Measurements from ENCODE around the gene CADM1.

DNA sequence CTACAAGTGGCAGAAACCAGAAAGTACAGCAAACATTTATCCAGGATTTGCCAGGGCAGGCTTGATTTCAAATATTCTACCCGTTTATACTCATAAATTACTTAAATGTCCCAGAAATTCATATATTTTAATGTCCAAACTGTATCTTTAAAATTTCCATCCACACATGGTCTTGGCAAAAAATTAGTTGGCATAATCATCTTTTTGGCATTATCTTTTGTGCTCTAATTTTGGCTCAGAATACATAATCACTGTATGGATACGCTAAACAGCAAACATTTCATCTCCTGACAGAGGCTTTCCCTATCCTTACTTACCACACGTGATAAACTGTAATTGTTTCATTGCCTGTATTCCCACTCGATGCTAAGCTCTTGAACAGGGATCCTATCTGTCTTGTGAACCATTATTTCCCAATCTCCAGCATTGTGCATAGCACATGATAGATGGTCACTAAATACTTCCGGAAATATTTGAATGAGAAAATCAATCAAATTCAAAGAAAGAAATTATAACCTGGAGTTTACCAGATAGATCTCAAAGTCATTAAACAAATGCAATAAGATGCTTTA, 64.2 kb downstream of the CADM1 start:
- TF ChIP-seq, protein P1, sequence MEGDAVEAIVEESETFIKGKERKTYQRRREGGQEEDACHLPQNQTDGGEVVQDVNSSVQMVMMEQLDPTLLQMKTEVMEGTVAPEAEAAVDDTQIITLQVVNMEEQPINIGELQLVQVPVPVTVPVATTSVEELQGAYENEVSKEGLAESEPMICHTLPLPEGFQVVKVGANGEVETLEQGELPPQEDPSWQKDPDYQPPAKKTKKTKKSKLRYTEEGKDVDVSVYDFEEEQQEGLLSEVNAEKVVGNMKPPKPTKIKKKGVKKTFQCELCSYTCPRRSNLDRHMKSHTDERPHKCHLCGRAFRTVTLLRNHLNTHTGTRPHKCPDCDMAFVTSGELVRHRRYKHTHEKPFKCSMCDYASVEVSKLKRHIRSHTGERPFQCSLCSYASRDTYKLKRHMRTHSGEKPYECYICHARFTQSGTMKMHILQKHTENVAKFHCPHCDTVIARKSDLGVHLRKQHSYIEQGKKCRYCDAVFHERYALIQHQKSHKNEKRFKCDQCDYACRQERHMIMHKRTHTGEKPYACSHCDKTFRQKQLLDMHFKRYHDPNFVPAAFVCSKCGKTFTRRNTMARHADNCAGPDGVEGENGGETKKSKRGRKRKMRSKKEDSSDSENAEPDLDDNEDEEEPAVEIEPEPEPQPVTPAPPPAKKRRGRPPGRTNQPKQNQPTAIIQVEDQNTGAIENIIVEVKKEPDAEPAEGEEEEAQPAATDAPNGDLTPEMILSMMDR (IDR thresholded peaks at IDR 0.05): no peak
- TF ChIP-seq POLR2A (IDR thresholded peaks at IDR 0.05) (no peak), POLR2AphosphoS5 (IDR thresholded peaks at IDR 0.05) (no peak)

Measured in prostate gland (tissue), 2 donors.